ENCODE data around the gene LITAF.

DNA sequence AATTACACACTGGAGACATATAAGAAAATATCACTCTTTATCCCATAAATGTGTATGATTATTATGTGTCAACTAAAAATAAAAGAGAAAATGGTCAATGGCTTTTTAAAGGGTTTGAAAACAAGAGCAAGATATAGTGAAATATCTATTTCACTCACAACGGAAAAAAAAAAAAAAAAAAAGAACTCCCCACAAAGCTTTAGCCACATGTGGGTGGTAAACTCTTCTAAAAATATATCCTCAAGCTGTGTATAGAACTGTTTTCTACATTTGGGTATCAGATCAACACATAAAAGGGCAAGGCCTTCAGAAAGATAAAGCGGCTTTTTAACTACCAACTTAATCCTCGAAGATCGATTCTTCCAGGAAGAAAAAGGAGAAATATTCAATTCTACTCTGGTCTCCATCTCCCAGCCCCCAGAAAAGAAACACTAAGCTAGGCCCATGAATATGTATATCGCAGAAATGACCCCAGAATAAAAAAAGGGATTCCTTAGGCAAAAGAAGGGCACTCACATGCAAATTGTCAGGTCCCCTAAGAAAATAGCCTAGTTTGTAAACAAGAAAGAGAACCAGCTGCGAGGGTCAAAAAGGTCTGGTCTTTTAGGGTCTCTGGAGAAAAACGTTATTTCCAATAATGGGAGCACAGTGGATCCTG lies 4.4 kb downstream of the LITAF start:
- TF ChIP-seq, protein P1, sequence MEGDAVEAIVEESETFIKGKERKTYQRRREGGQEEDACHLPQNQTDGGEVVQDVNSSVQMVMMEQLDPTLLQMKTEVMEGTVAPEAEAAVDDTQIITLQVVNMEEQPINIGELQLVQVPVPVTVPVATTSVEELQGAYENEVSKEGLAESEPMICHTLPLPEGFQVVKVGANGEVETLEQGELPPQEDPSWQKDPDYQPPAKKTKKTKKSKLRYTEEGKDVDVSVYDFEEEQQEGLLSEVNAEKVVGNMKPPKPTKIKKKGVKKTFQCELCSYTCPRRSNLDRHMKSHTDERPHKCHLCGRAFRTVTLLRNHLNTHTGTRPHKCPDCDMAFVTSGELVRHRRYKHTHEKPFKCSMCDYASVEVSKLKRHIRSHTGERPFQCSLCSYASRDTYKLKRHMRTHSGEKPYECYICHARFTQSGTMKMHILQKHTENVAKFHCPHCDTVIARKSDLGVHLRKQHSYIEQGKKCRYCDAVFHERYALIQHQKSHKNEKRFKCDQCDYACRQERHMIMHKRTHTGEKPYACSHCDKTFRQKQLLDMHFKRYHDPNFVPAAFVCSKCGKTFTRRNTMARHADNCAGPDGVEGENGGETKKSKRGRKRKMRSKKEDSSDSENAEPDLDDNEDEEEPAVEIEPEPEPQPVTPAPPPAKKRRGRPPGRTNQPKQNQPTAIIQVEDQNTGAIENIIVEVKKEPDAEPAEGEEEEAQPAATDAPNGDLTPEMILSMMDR (IDR thresholded peaks at IDR 0.05; ENCODE audit: poor library complexity, severe bottlenecking), result no peak
- TF ChIP-seq REST (IDR thresholded peaks at IDR 0.05; ENCODE audit: borderline replicate concordance) (no peak), MXI1 (conservative IDR thresholded peaks at IDR 0.05; ENCODE audit: poor library complexity, severe bottlenecking) (no peak), EP300 (conservative IDR thresholded peaks at IDR 0.05; ENCODE audit: poor library complexity, severe bottlenecking) (no peak), EZH2 (IDR thresholded peaks at IDR 0.05; ENCODE audit: borderline replicate concordance, insufficient read depth, low read length, poor library complexity, severe bottlenecking) (no peak), RAD21 (conservative IDR thresholded peaks at IDR 0.05) (no peak)
